IMR-90 (cell line): Measurements from ENCODE around the gene GPATCH2.

Experiments used
- BHLHE40 ChIP-seq: fragments of 150-350 bp; IDR thresholded peaks from 2 replicates; pipeline ENCODE4 v1.6.1; 2016; ENCODE audit warnings: mild to moderate bottlenecking, low read depth, low read length
- CEBPB ChIP-seq: IDR thresholded peaks from 2 replicates; pipeline ENCODE4 v1.6.1; 2012; ENCODE audit warnings: low read depth, low read length, improper control_type of control experiment
- CTCF ChIP-seq: conservative IDR thresholded peaks from 2 replicates; pipeline ENCODE4 v1.5.1; 2012; ENCODE audit warnings: mild to moderate bottlenecking, low read depth, low read length, improper control_type of control experiment
- ELK1 ChIP-seq: fragments of 150-350 bp; IDR thresholded peaks from 2 replicates; pipeline ENCODE4 v1.6.1; 2016; ENCODE audit warnings: low read depth, mild to moderate bottlenecking, low read length, moderate library complexity, borderline replicate concordance
- FOS ChIP-seq: fragments of 150-350 bp; IDR thresholded peaks from 2 replicates; pipeline ENCODE4 v1.6.1; 2016; ENCODE audit warnings: low read depth, low read length
- MAFK ChIP-seq: IDR thresholded peaks from 2 replicates; pipeline ENCODE4 v1.6.1; 2012; ENCODE audit warnings: low read depth, low read length, improper control_type of control experiment
- MAZ ChIP-seq: IDR thresholded peaks from 2 replicates; pipeline ENCODE4 v1.6.1; 2012; ENCODE audit warnings: low read depth, mild to moderate bottlenecking, low read length, improper control_type of control experiment, moderate library complexity, borderline replicate concordance
- MXI1 ChIP-seq: IDR thresholded peaks from 2 replicates; pipeline ENCODE4 v1.6.1; 2012; ENCODE audit warnings: low read depth, mild to moderate bottlenecking, low read length, moderate library complexity, borderline replicate concordance
- POLR2A ChIP-seq: IDR thresholded peaks from 2 replicates; pipeline ENCODE4 v1.6.1; 2012; ENCODE audit warnings: mild to moderate bottlenecking, low read depth, low read length
- RAD21 ChIP-seq: IDR thresholded peaks from 2 replicates; pipeline ENCODE4 v1.6.1; 2012; ENCODE audit warnings: low read length, improper control_type of control experiment
- RFX5 ChIP-seq: IDR thresholded peaks from 2 replicates; pipeline ENCODE4 v1.8.0; 2012; ENCODE audit warnings: low read depth, mild to moderate bottlenecking, low read length, moderate library complexity
- USF2 ChIP-seq: fragments of 150-350 bp; IDR thresholded peaks from 2 replicates; pipeline ENCODE4 v1.6.1; 2017; ENCODE audit warnings: mild to moderate bottlenecking, antibody characterized with exemption, low read length, low read depth

- TF ChIP-seq CTCF (no peak), FOS (no peak), POLR2A (no peak), CEBPB (no peak), MAZ (no peak), RAD21 (no peak), RFX5 (no peak), MXI1 (no peak), BHLHE40 (no peak), MAFK (no peak), ELK1 (no peak), USF2 (no peak)
Measured at GRCh38 chr1:217574265-217574949, 56.5 kb downstream of the GPATCH2 start.
